Lower leg skin (tissue), 4 donors: ENCODE data around the gene FILIP1L. TPM values are rescaled to one million over a fixed set of nuclear protein-coding genes. Genes with fewer than 3 reads are reported as not detected.

Source experiments
- DNase-seq, 2 donors: peaks; one replicate each; pipeline ENCODE4 v3.0.0-alpha.2; 2019; ENCODE audit warnings: low spot score in 2 of 2
- H3K4me3 ChIP-seq: fragments of 200-600 bp; sonication (generic); 2 replicates; pipeline ENCODE4 v1.5.1; 2017; ENCODE audit warnings: mild to moderate bottlenecking, low read depth; ENCODE audit not compliant: poor library complexity, severe bottlenecking
- CTCF ChIP-seq, 3 donors: fragments of 450-650 bp; IDR thresholded peaks; one replicate each; pipeline ENCODE4 v1.5.1; 2016; ENCODE audit warnings: antibody characterized with exemption in 3 of 3, mild to moderate bottlenecking in 3 of 3, moderate library complexity in 2 of 3
- POLR2A ChIP-seq, 2 donors: fragments of 450-650 bp; IDR thresholded peaks; one replicate each; pipeline ENCODE4 v1.6.1; 2016 to 2017; ENCODE audit warnings: antibody characterized with exemption in 2 of 2, mild to moderate bottlenecking in 1 of 2, moderate library complexity in 1 of 2
- WGBS, 2 donors: methylation state at CpG; one replicate each; pipeline ENCODE4 v1.1.5; 2018; 5-methylcytosine and 5-hydroxymethylcytosine counted together
- intact Hi-C: fragments of 100-400 bp; cut with DNase I; formaldehyde crosslinking; loops from one replicate; pipeline ENCODE4 v1.15.0; 2023; ENCODE audit warnings: low total_unique reads
- total RNA-seq, 4 donors: library from RNA; depleted of rRNA; stranded (reverse); fragments of >200 nt; gene quantifications; one replicate each; pipeline ENCODE4 v1.1.0, GENCODE V29; 2016

The FILIP1L gene
- total RNA-seq, 4 donors from 2014 or later, result 17.5 to 33.9 (median 22.1) TPM

- TF ChIP-seq POLR2A (IDR thresholded peaks at IDR 0.05), result no peak
- no peak for TF ChIP-seq CTCF (IDR thresholded peaks at IDR 0.05)
- intact Hi-C loops, result no loop called here
- no peak overlapping the region for H3K4me3 ChIP-seq
- no peak for DNase-seq
- WGBS, 2 donors, result 91 to 93% methylated on average over 1 of the region's 1 CpG
These were observed 229.2 kb downstream of the FILIP1L start for GRCh38 chr3:99885085-99885484.

- TF ChIP-seq POLR2A (IDR thresholded peaks at IDR 0.05) (no peak), CTCF (IDR thresholded peaks at IDR 0.05) (no peak)
- intact Hi-C loops, result loop anchor here (5.0 kb wide), 1 partner anchor 37 kb away; no protein-coding TSS in a partner anchor
- WGBS, 2 donors, result 40 to 42% methylated on average over 2 of the region's 2 CpGs
- no peak overlapping the region for H3K4me3 ChIP-seq
- no peak for DNase-seq
These were observed 229.8 kb downstream of the FILIP1L start for GRCh38 chr3:99884484-99884883.

GRCh38 chr3:99883693-99884092 is 230.6 kb downstream of the FILIP1L start:
- WGBS, 2 donors, result 91 to 95% methylated on average over 1 of the region's 1 CpG
- TF ChIP-seq POLR2A (IDR thresholded peaks at IDR 0.05), result no peak
- TF ChIP-seq CTCF (IDR thresholded peaks at IDR 0.05), result no peak
- DNase-seq, result no peak
- intact Hi-C loops, result loop anchor here (5.0 kb wide), 1 partner anchor 36 kb away; no protein-coding TSS in a partner anchor
- H3K4me3 ChIP-seq, result no peak overlapping the region

- WGBS, 2 donors, result 79 to 85% methylated on average over 2 of the region's 2 CpGs
- no peak overlapping the region for H3K4me3 ChIP-seq
- TF ChIP-seq CTCF (IDR thresholded peaks at IDR 0.05) (no peak), POLR2A (IDR thresholded peaks at IDR 0.05) (no peak)
- intact Hi-C loops, result loop anchor here (5.0 kb wide), 1 partner anchor 36 kb away; no protein-coding TSS in a partner anchor
- DNase-seq, result no peak
These were observed 231.2 kb downstream of the FILIP1L start for GRCh38 chr3:99883138-99883461.

GRCh38 chr3:99882436-99883137 is 231.7 kb downstream of the FILIP1L start:
- 90 to 92% methylated on average over 1 of the region's 1 CpG for WGBS, 2 donors
- TF ChIP-seq CTCF (IDR thresholded peaks at IDR 0.05) (no peak), POLR2A (IDR thresholded peaks at IDR 0.05) (no peak)
- DNase-seq, result no peak
- no peak overlapping the region for H3K4me3 ChIP-seq
- intact Hi-C loops, result loop anchor here (5.0 kb wide), 1 partner anchor 35 kb away; no protein-coding TSS in a partner anchor
